SU-DHL-6 (cell line): ENCODE measurements around the gene OPN1SW.

Experiments used
- H2AFZ ChIP-seq: fragments of 200-600 bp; sonication (generic); 2 replicates; pipeline ENCODE4 v1.6.1; 2014; ENCODE audit warnings: low read depth, mild to moderate bottlenecking, moderate library complexity, mixed read lengths, antibody characterized with exemption, low read length; ENCODE audit not compliant: severe bottlenecking
- H3F3A ChIP-seq: fragments of 200-600 bp; shearing (Covaris generic); 2 replicates; pipeline ENCODE4 v1.6.0; 2016; ENCODE audit warnings: antibody characterized with exemption, mild to moderate bottlenecking; ENCODE audit not compliant: insufficient read depth
- H3K27ac ChIP-seq: fragments of 200-600 bp; sonication (generic); 2 replicates; pipeline ENCODE4 v1.5.1; 2016; ENCODE audit warnings: low read depth, mild to moderate bottlenecking, low read length, moderate library complexity, mixed read lengths
- H3K27me3 ChIP-seq: fragments of 200-600 bp; sonication (generic), shearing (Covaris generic); 2 replicates; pipeline ENCODE4 v1.6.0; 2014; ENCODE audit warnings: mild to moderate bottlenecking, low read length
- H3K36me3 ChIP-seq: fragments of 200-600 bp; sonication (generic); 2 replicates; pipeline ENCODE4 v1.6.1; 2014; ENCODE audit warnings: mild to moderate bottlenecking, low read length, mixed read lengths
- H3K4me2 ChIP-seq: fragments of 300-600, 200-600 bp; shearing (Covaris generic), sonication (generic); 2 replicates; pipeline ENCODE4 v1.6.0; 2014; ENCODE audit warnings: low read length, low read depth, mild to moderate bottlenecking; ENCODE audit not compliant: poor library complexity, severe bottlenecking
- H3K4me3 ChIP-seq: fragments of 200-600 bp; sonication (generic); 2 replicates; pipeline ENCODE4 v1.5.1; 2014; ENCODE audit warnings: antibody characterized with exemption, low read length, mild to moderate bottlenecking, mixed read lengths; ENCODE audit not compliant: insufficient read depth, poor library complexity, severe bottlenecking
- H3K79me2 ChIP-seq: fragments of 200-600 bp; sonication (generic); 2 replicates; pipeline ENCODE4 v1.6.1; 2014; ENCODE audit warnings: mild to moderate bottlenecking, low read length, moderate library complexity; ENCODE audit not compliant: insufficient read depth
- H3K9ac ChIP-seq: fragments of 200-600 bp; sonication (generic); 2 replicates; pipeline ENCODE4 v1.7.0; 2014; ENCODE audit warnings: mild to moderate bottlenecking, low read length
- H3K9me2 ChIP-seq: fragments of 200-600 bp; sonication (generic); replicated peaks from 2 replicates; pipeline ENCODE4 v1.6.1; 2014; ENCODE audit warnings: low read length; ENCODE audit not compliant: insufficient read depth
- H3K9me3 ChIP-seq: fragments of 200-600 bp; sonication (generic); 2 replicates; pipeline ENCODE4 v1.6.1; 2014; ENCODE audit warnings: low read length, mixed read lengths; ENCODE audit not compliant: insufficient read depth
- H4K20me1 ChIP-seq: fragments of 200-600 bp; sonication (generic); 2 replicates; pipeline ENCODE4 v1.6.1; 2014; ENCODE audit warnings: low read depth, mild to moderate bottlenecking, antibody characterized with exemption, low read length, moderate library complexity, mixed read lengths
- EZH2phosphoT487 ChIP-seq: fragments of 200-600 bp; sonication (generic), shearing (Covaris generic); conservative IDR thresholded peaks from 2 replicates; pipeline ENCODE4 v1.6.1; 2018; ENCODE audit warnings: mild to moderate bottlenecking, antibody characterized with exemption, low read length, moderate library complexity, mixed read lengths
- TF ChIP-seq, protein P1 (sequence below): fragments of 200-600 bp; sonication (generic); IDR thresholded peaks from one replicate; pipeline ENCODE4 v1.5.1; 2017; ENCODE audit warnings: antibody characterized with exemption, mild to moderate bottlenecking, low read length, moderate library complexity; ENCODE audit not compliant: insufficient read depth, poor library complexity, severe bottlenecking

The OPN1SW gene

DNA sequence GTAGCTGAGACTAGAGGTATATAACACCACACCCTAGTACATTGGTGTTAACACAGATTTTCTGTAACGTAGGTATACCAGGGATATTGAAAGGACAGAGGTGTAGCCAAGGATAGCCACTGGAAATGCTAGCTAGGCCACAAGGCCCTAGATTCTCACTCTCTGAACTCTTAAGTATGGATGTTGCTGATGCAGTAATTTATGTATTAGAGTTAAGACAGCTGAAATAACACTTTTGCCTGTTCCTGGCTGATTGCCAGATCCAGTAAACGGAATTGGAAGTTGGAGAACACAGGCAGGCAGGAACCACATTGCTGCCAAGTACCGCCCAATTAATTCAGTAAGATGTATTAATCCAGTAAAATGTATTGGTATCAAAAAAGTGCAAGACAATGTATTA is 34.6 kb downstream of the OPN1SW start:
- Histone ChIP-seq H3K9ac (0 out of 2 replicates have a peak overlapping the region, but pooled peaks have one; percentile 83), H3F3A (0 out of 2 replicates have a peak, but pooled peaks cover 4% of the 10 kb centered on the region), H2AFZ (no peak overlapping the region), H3K79me2 (peaks cover 68% of the 10 kb centered on the region), H3K4me2 (peak overlapping the region; percentile 94), H3K36me3 (no peaks in the 10 kb centered on the region), H3K9me2 (no peaks in the 10 kb centered on the region), H3K4me3 (no peak overlapping the region), H4K20me1 (peaks cover 9% of the 10 kb centered on the region; the same call in 1 of the 2 replicates), H3K27ac (no peak overlapping the region), H3K9me3 (no peaks in the 10 kb centered on the region), H3K27me3 (no peaks in the 10 kb centered on the region)
- no peak for TF ChIP-seq EZH2phosphoT487
- TF ChIP-seq, protein P1, sequence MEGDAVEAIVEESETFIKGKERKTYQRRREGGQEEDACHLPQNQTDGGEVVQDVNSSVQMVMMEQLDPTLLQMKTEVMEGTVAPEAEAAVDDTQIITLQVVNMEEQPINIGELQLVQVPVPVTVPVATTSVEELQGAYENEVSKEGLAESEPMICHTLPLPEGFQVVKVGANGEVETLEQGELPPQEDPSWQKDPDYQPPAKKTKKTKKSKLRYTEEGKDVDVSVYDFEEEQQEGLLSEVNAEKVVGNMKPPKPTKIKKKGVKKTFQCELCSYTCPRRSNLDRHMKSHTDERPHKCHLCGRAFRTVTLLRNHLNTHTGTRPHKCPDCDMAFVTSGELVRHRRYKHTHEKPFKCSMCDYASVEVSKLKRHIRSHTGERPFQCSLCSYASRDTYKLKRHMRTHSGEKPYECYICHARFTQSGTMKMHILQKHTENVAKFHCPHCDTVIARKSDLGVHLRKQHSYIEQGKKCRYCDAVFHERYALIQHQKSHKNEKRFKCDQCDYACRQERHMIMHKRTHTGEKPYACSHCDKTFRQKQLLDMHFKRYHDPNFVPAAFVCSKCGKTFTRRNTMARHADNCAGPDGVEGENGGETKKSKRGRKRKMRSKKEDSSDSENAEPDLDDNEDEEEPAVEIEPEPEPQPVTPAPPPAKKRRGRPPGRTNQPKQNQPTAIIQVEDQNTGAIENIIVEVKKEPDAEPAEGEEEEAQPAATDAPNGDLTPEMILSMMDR: no peak

DNA sequence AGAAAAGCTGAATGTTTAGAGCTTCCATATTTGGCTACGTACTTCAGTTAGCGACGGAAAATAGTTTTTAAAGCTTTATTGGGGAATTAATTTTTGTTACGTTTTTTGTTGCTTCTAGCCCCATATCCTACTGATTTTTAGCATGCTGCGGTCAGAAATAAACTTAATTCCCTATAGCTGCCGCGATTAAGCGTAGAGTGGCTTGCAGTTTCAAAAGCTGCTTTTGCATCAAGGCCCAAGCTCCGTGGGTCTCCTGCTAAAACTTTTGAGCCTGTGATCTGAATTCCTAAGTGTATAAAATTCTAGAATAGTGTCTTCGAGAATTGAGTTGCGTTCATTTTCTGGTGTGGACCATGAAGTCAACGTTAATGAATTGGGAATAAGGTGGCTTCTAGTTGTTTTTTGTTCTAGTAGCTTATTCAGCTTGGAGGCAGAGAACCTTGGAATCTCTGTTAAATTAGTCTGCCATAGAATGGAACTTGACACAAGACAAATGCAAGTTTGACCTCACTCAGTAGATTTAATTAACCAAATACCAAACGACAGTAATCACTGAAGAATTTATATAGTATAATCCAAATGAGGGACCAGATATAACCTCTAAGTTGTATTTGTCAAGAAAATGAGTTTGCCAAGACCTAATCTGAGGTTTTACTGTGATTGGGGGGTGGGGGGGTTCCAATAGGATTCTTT is 35.5 kb downstream of the OPN1SW start:
- Histone ChIP-seq H3K9ac (peak overlapping the region; percentile 83), H4K20me1 (peaks cover 4% of the 10 kb centered on the region; the same call in 1 of the 2 replicates), H3K36me3 (no peaks in the 10 kb centered on the region), H3K27ac (peak overlapping the region; percentile 49; the same call in 1 of the 2 replicates), H3K9me2 (no peaks in the 10 kb centered on the region), H3K4me3 (peak overlapping the region; percentile 88), H3F3A (0 out of 2 replicates have a peak, but pooled peaks cover 4% of the 10 kb centered on the region), H3K27me3 (no peaks in the 10 kb centered on the region), H2AFZ (no peak overlapping the region), H3K79me2 (peaks cover 59% of the 10 kb centered on the region), H3K9me3 (no peaks in the 10 kb centered on the region), H3K4me2 (peak overlapping the region; percentile 94)
- TF ChIP-seq, protein P1: no peak
- no peak for TF ChIP-seq EZH2phosphoT487

DNA sequence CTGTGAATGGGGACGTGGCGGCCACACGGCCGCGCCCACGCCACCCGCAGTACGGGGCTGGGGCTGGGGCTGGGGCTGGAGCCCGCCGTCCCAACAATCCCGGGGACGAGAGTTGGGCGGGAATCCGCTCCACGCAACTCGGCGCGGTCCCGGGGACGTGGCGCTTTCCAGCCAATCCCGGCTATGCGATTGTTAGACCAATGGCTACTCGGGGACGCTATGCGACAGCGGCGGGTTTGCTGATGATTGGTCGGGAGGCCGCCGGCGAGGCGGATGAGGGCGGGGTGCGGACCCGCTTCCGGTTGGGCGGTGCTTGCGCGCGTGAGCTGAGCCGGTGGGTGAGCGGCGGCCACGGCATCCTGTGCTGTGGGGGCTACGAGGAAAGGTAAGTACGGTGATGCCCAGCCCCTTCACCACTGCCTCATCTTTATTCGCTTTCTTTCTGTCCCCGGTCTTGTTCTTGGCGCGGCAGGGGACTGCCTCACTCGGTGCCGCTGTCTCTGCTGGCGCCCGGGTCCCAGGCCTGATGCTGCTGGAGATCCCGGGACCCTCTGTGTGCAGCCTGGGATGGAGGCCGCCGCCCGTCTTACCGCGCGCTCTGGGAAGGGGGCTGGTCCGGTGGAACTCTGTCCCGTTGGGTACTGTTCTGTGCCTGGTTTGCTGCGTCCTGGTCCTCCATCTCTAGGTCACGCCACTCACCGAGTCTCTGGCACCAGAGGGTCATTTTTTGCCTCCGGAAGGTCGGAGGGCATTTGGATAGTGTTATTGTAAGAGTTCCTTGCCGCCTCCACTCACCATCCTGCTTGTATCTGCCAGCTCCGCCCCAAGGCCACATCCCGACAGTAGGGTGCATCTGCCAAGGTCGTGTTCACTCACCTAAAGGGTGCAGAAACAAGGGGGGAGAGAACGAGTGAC is 36.3 kb downstream of the OPN1SW start, which contains the start of gene CALU:
Gene CALU, plus strand, starts transcription at position 312 of the 915 bp plus-strand sequence. CDS start 9,225 bp downstream, outside the sequence.
- H3F3A ChIP-seq: 0 out of 2 replicates have a peak, but pooled peaks cover 4% of the 10 kb centered on the region
- H3K4me3 ChIP-seq: peak within 1 kb of the TSS; percentile 88
- peaks cover 4% of the 10 kb centered on the region; the same call in 1 of the 2 replicates for H4K20me1 ChIP-seq
- no peaks in the 10 kb centered on the region for H3K27me3 ChIP-seq
- no peaks in the 10 kb centered on the region for H3K9me2 ChIP-seq
- H3K36me3 ChIP-seq: no peaks in the 10 kb centered on the region
- H3K4me2 ChIP-seq: peak within 1 kb of the TSS; percentile 94
- TF ChIP-seq, protein P1: no peak
- TF ChIP-seq EZH2phosphoT487: no peak
- no peaks in the 10 kb centered on the region for H3K9me3 ChIP-seq
- peak within 1 kb of the TSS; percentile 73 for H2AFZ ChIP-seq
- peaks cover 51% of the 10 kb centered on the region for H3K79me2 ChIP-seq
- peak within 1 kb of the TSS; percentile 83 for H3K9ac ChIP-seq
- peak within 1 kb of the TSS; percentile 49 for H3K27ac ChIP-seq
